HepG2 (cell line): ENCODE measurements around the gene ZMIZ2. TPM values are rescaled to one million over a fixed set of nuclear protein-coding genes. Genes with fewer than 3 reads are reported as not detected.

Experiments
- ATAC-seq: fragments of 200-7000 bp; cut with Tn5 transposase; 3 replicates; pipeline ENCODE4 v1.9.1; 2020; ENCODE audit warnings: mild to moderate bottlenecking, moderate library complexity
- BruUV-seq: library from RNA; stranded (reverse); fragments of 400-500 nt; replicated peaks from 2 replicates; lab custom pipeline; 2021; lab: Mats Ljungman, UMichigan
- CTCF ChIA-PET: fragments of 300-600 bp; formaldehyde crosslinking; extraction: SDS; loops from one replicate; lab custom pipeline; 2021; ENCODE audit warnings: low total read pairs, inconsistent platforms, low intra/inter-chr PET ratio; lab: Yijun Ruan, JAX
- POLR2A ChIA-PET: fragments of 350-600 bp; sonication (Branson Sonifier 250); formaldehyde crosslinking; loops from one replicate; lab custom pipeline; 2020; ENCODE audit warnings: antibody characterized with exemption, inconsistent platforms; lab: Yijun Ruan, JAX
- DNase-seq: peaks from one replicate; pipeline ENCODE4 v3.0.0-alpha.2; 2015; ENCODE audit warnings: low spot score
- FAIRE-seq: peaks from 3 replicates; lab custom pipeline; 2011; peaks lifted over from hg19 to GRCh38; lab: Jason Lieb, UNC
- H2AFZ ChIP-seq: one replicate; pipeline ENCODE4 v1.6.1; 2011; ENCODE audit warnings: low read length, inconsistent platforms
- H3K27ac ChIP-seq: fragments of 300-600 bp; 3 replicates; pipeline ENCODE4 v1.8.0; 2011; ENCODE audit warnings: mixed run types, mild to moderate bottlenecking, mixed read lengths, low read length, inconsistent platforms; ENCODE audit not compliant: insufficient read depth; ENCODE audit errors: extremely low read length
- H3K27me3 ChIP-seq, 2 experiments: fragments of 200-600 bp in 1 of 2; 2 replicates in 1 of 2; 3 replicates in 1 of 2; pipeline versions ENCODE4 v1.6.0 to v1.8.0; 2011; ENCODE audit warnings: low read length in 2 of 2, mild to moderate bottlenecking in 2 of 2, moderate library complexity in 2 of 2, inconsistent platforms in 1 of 2; ENCODE audit not compliant: insufficient read depth in 2 of 2, control insufficient read depth in 1 of 2
- H3K36me3 ChIP-seq, 2 experiments: fragments of 200-600 bp in 1 of 2; replicated peaks in 1 of 2; 2 replicates in 1 of 2; 3 replicates in 1 of 2; pipeline versions ENCODE4 v1.5.1 to v1.8.0; 2011; ENCODE audit warnings: low read length in 2 of 2, inconsistent platforms in 1 of 2; ENCODE audit not compliant: insufficient read depth in 2 of 2, control insufficient read depth in 1 of 2
- H3K4me1 ChIP-seq: 2 replicates; pipeline ENCODE4 v1.5.1; 2012; ENCODE audit warnings: low read length, inconsistent platforms; ENCODE audit not compliant: insufficient read depth
- H3K4me2 ChIP-seq: 2 replicates; pipeline ENCODE4 v1.6.0; 2011; ENCODE audit warnings: low read depth, low read length, inconsistent platforms
- H3K4me3 ChIP-seq, 3 experiments: fragments of 200-600 bp in 1 of 3; sonication (generic), shearing (Covaris generic) in 1 of 3; replicated peaks in 1 of 3; 2 replicates each; pipeline ENCODE4 v1.5.1; 2011 to 2016; ENCODE audit warnings: low read length in 3 of 3, inconsistent platforms in 2 of 3, low read depth in 2 of 3, mild to moderate bottlenecking in 2 of 3, control low read depth in 1 of 3, mixed read lengths in 1 of 3; ENCODE audit not compliant: insufficient read depth in 1 of 3
- H3K79me2 ChIP-seq: one replicate; pipeline ENCODE4 v1.6.1; 2011; ENCODE audit warnings: low read length, inconsistent platforms; ENCODE audit not compliant: insufficient read depth
- H3K9ac ChIP-seq: 2 replicates; pipeline ENCODE4 v1.6.0; 2011; ENCODE audit warnings: mild to moderate bottlenecking, low read depth, low read length, inconsistent platforms; ENCODE audit not compliant: insufficient read depth
- H3K9me3 ChIP-seq: 2 replicates; pipeline ENCODE4 v1.5.1; 2012; ENCODE audit warnings: mild to moderate bottlenecking, low read length
- H4K20me1 ChIP-seq: 2 replicates; pipeline ENCODE4 v1.6.0; 2011; ENCODE audit warnings: inconsistent platforms, mild to moderate bottlenecking, low read length, moderate library complexity; ENCODE audit not compliant: insufficient read depth
- AGO1 ChIP-seq: fragments of 200-400 bp; formaldehyde crosslinking; IDR thresholded peaks from 2 replicates; pipeline ENCODE4 v1.6.1; 2017; ENCODE audit warnings: mild to moderate bottlenecking, low read depth, low read length, moderate library complexity; ENCODE audit not compliant: poor library complexity, severe bottlenecking
- AGO2 ChIP-seq: fragments of 200-400 bp; formaldehyde crosslinking; optimal IDR thresholded peaks from 2 replicates; pipeline ENCODE3; 2017; ENCODE audit warnings: mild to moderate bottlenecking, low read depth, low read length, moderate library complexity
- AKAP8 ChIP-seq: sonication (generic); formaldehyde crosslinking; IDR thresholded peaks from 2 replicates; pipeline ENCODE4 v1.5.1; 2020; ENCODE audit warnings: mild to moderate bottlenecking, missing genetic modification reagents
- GFI1 ChIP-seq: sonication (generic); formaldehyde crosslinking; IDR thresholded peaks from 2 replicates; pipeline ENCODE4 v1.5.0; 2020; ENCODE audit warnings: missing genetic modification reagents, mild to moderate bottlenecking, borderline replicate concordance
- MIER3 ChIP-seq: IDR thresholded peaks from 2 replicates; pipeline ENCODE4 v1.6.1; 2016; ENCODE audit warnings: missing compliant biosample characterization, borderline replicate concordance
- NFE2L1 ChIP-seq: sonication (generic); formaldehyde crosslinking; IDR thresholded peaks from 2 replicates; pipeline ENCODE4 v1.4.0; 2020; ENCODE audit warnings: missing genetic modification reagents, mild to moderate bottlenecking, borderline replicate concordance
- POLR2G ChIP-seq: fragments of 200-400 bp; formaldehyde crosslinking; IDR thresholded peaks from 2 replicates; pipeline ENCODE4 v1.6.1; 2018; ENCODE audit warnings: mild to moderate bottlenecking, low read depth, low read length, moderate library complexity
- TBX2 ChIP-seq: sonication (generic); formaldehyde crosslinking; IDR thresholded peaks from 2 replicates; pipeline ENCODE4 v1.5.0; 2020; ENCODE audit warnings: missing genetic modification reagents, mild to moderate bottlenecking, borderline replicate concordance
- ZFX ChIP-seq: sonication (generic); formaldehyde crosslinking; IDR thresholded peaks from 2 replicates; pipeline ENCODE4 v1.4.0; 2020; ENCODE audit warnings: mild to moderate bottlenecking, low read depth, missing genetic modification reagents, moderate library complexity
- WGBS: methylation state at CpG from one replicate; pipeline ENCODE4 v1.1.6; 2017; ENCODE audit warnings: low lambda C conversion rate; 5-methylcytosine and 5-hydroxymethylcytosine counted together
- in situ Hi-C: cut with HindIII; loops from 2 replicates; pipeline ENCODE4 v1.10.0; 2017; ENCODE audit warnings: low pct_unique_long_range_greater_than_20kb; ENCODE audit not compliant: extremely low pct_ligation_motif_present
- intact Hi-C: fragments of 100-400 bp; cut with micrococcal nuclease; formaldehyde crosslinking; loops from one replicate; pipeline ENCODE4 v1.10.0; 2022; ENCODE audit not compliant: unreplicated experiment
- polyA plus RNA-seq, 8 experiments: library from polyadenylated mRNA; depleted of rRNA in 3 of 8; stranded (reverse) in 7 of 8; unstranded in 1 of 8; fragments of >200 nt; fragmentation: Illumina TruSeq in 4 of 8; extraction: Trizol in 4 of 8; gene quantifications; 2 replicates each; pipeline versions ENCODE4 v1.2.1 to v1.2.3, GENCODE V29; 2011 to 2016; ENCODE audit warnings: low read depth in 4 of 8, missing spikeins in 1 of 8, mixed read lengths in 1 of 8; ENCODE audit not compliant: insufficient read depth in 1 of 8
- total RNA-seq, 5 experiments: library from RNA; depleted of rRNA; stranded (reverse); fragments of >200 nt; fragmentation: Illumina TruSeq; extraction: Trizol; gene quantifications; 2 replicates each; pipeline ENCODE4 v1.2.3, GENCODE V29; 2016; ENCODE audit warnings: low read depth in 1 of 5
- TF ChIP-seq, protein P1 (sequence below): sonication (generic); formaldehyde crosslinking; IDR thresholded peaks from 2 replicates; pipeline ENCODE4 v1.4.0; 2020; ENCODE audit warnings: mild to moderate bottlenecking, missing genetic modification reagents
- TF ChIP-seq, protein P2 (sequence below): IDR thresholded peaks from 2 replicates; pipeline ENCODE4 v1.6.1; 2016
- TF ChIP-seq, protein P3 (sequence below): sonication (generic); formaldehyde crosslinking; IDR thresholded peaks from 2 replicates; pipeline ENCODE4 v1.5.1; 2020; ENCODE audit warnings: mild to moderate bottlenecking, missing genetic modification reagents, moderate library complexity

ZMIZ2 gene
- total and polyA plus RNA-seq, 2 of the 13 experiments (the other 11 are each of a cell fraction or from before 2014, with no cell fraction given) = 4.9 to 7.9 TPM

DNA sequence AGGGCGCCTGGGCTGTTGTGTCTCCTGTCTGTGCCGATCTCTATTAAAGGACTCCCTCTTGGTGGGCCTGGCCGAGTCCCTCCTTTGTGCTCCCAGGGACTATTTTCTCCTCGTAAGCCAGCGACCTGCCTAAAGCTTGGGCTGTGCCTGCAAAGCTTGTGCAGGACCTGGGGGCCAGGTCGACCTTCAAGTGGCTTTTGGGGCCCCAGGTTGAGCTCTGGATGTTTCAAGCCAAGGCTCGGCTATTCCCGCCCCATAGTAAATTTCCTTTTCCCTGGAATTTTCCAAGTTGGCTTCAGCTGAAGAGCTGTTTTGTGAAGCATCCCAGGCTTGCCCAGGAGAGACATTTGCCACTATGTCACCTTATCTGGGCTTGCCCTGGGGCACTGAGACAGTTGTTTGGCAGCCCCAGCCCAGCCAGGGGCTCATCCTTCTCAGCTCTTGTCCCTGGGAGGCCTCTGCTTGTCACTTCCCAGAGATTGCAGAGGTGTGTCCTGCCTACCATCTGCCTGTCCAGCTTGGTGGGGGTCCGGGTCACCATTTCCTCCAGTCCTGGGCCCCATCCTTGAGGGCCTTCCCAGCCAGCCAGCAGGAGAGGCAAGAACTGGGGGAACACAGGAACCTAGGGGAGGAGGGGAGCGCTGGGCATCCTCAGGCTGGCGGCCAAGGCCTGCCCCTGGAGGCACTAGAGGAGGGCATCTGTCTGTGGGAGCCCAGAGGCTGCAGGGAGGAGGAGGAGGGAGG, 20.2 kb downstream of the ZMIZ2 start (continued):
- no peak for TF ChIP-seq MIER3
- TF ChIP-seq, protein P1, sequence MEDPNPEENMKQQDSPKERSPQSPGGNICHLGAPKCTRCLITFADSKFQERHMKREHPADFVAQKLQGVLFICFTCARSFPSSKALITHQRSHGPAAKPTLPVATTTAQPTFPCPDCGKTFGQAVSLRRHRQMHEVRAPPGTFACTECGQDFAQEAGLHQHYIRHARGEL (CRISPR knock-in tag) = no peak
- TF ChIP-seq AGO2 = peak; percentile 77

DNA sequence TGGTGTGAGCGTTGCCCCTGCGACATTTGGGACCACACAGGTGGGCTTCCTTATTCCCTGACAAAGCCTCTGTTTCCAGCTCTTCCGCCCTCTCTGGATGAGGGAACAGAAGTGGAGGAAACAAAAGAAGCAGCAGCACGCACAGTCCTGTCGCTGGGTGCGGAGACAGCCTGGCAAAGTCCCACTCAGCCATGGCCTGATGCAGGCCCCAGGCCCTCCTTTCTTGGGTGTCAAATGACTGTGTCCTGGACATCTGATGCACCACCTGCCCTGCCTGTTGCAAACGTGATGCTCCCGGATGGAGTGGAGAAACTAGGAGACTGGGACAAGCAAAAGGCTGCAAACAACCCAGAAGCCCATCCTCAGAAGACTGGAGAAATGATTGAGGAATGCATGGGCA, 20.7 kb downstream of the ZMIZ2 start:
- BruUV-seq = no TSS peak
- in situ Hi-C loops = loop anchor here (25.0 kb wide), 1 partner anchor 182 kb away; the partner anchor contains the start of gene TMED4
- no peak overlapping the region for H3K4me2 ChIP-seq
- FAIRE-seq (no peak), ATAC-seq (peak; percentile 8), DNase-seq (no peak)
- no peak overlapping the region for H3K27ac ChIP-seq
- H3K4me1 ChIP-seq = peaks cover 35% of the 10 kb centered on the region
- ChIA-PET POLR2A (interaction anchor here (1.1 kb wide), 1 partner anchor 22 kb away, joined by 4 read pairs; no protein-coding TSS in a partner anchor), CTCF (no interaction called here)
- intact Hi-C loops = no loop called here
- H3K36me3 ChIP-seq = peaks cover 18 to 28% of the 10 kb centered on the region in 2 experiments; a peak in 4 of 5 replicates
- no peak overlapping the region for H3K4me3 ChIP-seq
- H3K27me3 ChIP-seq = no peaks in the 10 kb centered on the region
- no peaks in the 10 kb centered on the region for H3K9me3 ChIP-seq
- H3K9ac ChIP-seq = no peak overlapping the region
- H2AFZ ChIP-seq = no peak overlapping the region
- no peaks in the 10 kb centered on the region for H4K20me1 ChIP-seq
- WGBS = 62% methylated on average over 8 of the region's 8 CpGs
- no peaks in the 10 kb centered on the region for H3K79me2 ChIP-seq
- 0 out of 2 replicates have a peak, but pooled peaks have one; percentile 41 for TF ChIP-seq AKAP8 (CRISPR knock-in tag)
- TF ChIP-seq POLR2G = 0 out of 2 replicates have a peak, but pooled peaks have one; percentile 35
- TF ChIP-seq ZFX (CRISPR knock-in tag) = peak; percentile 20; the same call in 1 of the 2 replicates
- no peak for TF ChIP-seq NFE2L1
- TF ChIP-seq GFI1 (CRISPR knock-in tag) = no peak
- TF ChIP-seq, protein P2, sequence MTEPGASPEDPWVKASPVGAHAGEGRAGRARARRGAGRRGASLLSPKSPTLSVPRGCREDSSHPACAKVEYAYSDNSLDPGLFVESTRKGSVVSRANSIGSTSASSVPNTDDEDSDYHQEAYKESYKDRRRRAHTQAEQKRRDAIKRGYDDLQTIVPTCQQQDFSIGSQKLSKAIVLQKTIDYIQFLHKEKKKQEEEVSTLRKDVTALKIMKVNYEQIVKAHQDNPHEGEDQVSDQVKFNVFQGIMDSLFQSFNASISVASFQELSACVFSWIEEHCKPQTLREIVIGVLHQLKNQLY (CRISPR knock-in tag) = no peak
- peak; percentile 69 for TF ChIP-seq AGO1
- TF ChIP-seq, protein P3, sequence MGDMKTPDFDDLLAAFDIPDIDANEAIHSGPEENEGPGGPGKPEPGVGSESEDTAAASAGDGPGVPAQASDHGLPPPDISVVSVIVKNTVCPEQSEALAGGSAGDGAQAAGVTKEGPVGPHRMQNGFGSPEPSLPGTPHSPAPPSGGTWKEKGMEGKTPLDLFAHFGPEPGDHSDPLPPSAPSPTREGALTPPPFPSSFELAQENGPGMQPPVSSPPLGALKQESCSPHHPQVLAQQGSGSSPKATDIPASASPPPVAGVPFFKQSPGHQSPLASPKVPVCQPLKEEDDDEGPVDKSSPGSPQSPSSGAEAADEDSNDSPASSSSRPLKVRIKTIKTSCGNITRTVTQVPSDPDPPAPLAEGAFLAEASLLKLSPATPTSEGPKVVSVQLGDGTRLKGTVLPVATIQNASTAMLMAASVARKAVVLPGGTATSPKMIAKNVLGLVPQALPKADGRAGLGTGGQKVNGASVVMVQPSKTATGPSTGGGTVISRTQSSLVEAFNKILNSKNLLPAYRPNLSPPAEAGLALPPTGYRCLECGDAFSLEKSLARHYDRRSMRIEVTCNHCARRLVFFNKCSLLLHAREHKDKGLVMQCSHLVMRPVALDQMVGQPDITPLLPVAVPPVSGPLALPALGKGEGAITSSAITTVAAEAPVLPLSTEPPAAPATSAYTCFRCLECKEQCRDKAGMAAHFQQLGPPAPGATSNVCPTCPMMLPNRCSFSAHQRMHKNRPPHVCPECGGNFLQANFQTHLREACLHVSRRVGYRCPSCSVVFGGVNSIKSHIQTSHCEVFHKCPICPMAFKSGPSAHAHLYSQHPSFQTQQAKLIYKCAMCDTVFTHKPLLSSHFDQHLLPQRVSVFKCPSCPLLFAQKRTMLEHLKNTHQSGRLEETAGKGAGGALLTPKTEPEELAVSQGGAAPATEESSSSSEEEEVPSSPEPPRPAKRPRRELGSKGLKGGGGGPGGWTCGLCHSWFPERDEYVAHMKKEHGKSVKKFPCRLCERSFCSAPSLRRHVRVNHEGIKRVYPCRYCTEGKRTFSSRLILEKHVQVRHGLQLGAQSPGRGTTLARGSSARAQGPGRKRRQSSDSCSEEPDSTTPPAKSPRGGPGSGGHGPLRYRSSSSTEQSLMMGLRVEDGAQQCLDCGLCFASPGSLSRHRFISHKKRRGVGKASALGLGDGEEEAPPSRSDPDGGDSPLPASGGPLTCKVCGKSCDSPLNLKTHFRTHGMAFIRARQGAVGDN (CRISPR knock-in tag) = peak; percentile 21; the same call in 1 of the 2 replicates
- TF ChIP-seq TBX2 (CRISPR knock-in tag) = 0 out of 2 replicates have a peak, but pooled peaks have one; percentile 5
- TF ChIP-seq, all 625 proteins: peak for 6
